Measurements from ENCODE around the gene C19orf73. TPM values are rescaled to one million over a fixed set of nuclear protein-coding genes. Genes with fewer than 3 reads are reported as not detected.
"Not testable (repeated sequence)": the region's sequence is repeated elsewhere in the genome, so short reads cannot be mapped to it uniquely, and the experiment has no call there.

The C19orf73 gene
- total RNA-seq, 1 experiment from 2014 or later = 5.5 TPM

- not testable (repeated sequence) for H3K27ac ChIP-seq (ENCODE audit: low read length); H3K9ac ChIP-seq (ENCODE audit: low read length); H3K4me3 ChIP-seq (ENCODE audit: low read length); H3K9me2 ChIP-seq (replicated peaks; ENCODE audit: insufficient read depth, low read length); H3K36me3 ChIP-seq (ENCODE audit: insufficient read depth, low read length); H3K4me2 ChIP-seq (ENCODE audit: low read depth, low read length, poor library complexity, severe bottlenecking); H3K27me3 ChIP-seq (ENCODE audit: low read length); H3K9me3 ChIP-seq (ENCODE audit: low read length); H3K4me1 ChIP-seq (ENCODE audit: low read length); H2AFZ ChIP-seq (ENCODE audit: low read length); H4K20me1 ChIP-seq (ENCODE audit: insufficient read depth, low read depth, low read length); H3K79me2 ChIP-seq (ENCODE audit: low read length)
- peak; percentile 62 for DNase-seq
Measured at GRCh38 chr19:49074869-49075268, 44.1 kb downstream of the C19orf73 start.

- H3K4me3 ChIP-seq (ENCODE audit: low read length) = no peak overlapping the region
- no peak overlapping the region for H3K9ac ChIP-seq (ENCODE audit: low read length)
- no peak overlapping the region for H3K27ac ChIP-seq (ENCODE audit: low read length)
Measured at GRCh38 chr19:49073514-49074378, 45.2 kb downstream of the C19orf73 start.

GRCh38 chr19:49071860-49072547 lies 46.9 kb downstream of the C19orf73 start:
- Histone ChIP-seq H3K4me3 (ENCODE audit: low read length) (no peak overlapping the region), H2AFZ (ENCODE audit: low read length) (no peak overlapping the region), H3K4me1 (ENCODE audit: low read length) (no peaks in the 10 kb centered on the region), H3K27ac (ENCODE audit: low read length) (no peak overlapping the region), H3K9me3 (ENCODE audit: low read length) (no peaks in the 10 kb centered on the region), H3K4me2 (ENCODE audit: low read depth, low read length, poor library complexity, severe bottlenecking) (no peak overlapping the region), H3K79me2 (ENCODE audit: low read length) (no peaks in the 10 kb centered on the region), H4K20me1 (ENCODE audit: insufficient read depth, low read depth, low read length) (no peaks in the 10 kb centered on the region), H3K9me2 (replicated peaks; ENCODE audit: insufficient read depth, low read length) (0 out of 2 replicates have a peak, but pooled peaks cover 5% of the 10 kb centered on the region), H3K36me3 (ENCODE audit: insufficient read depth, low read length) (no peaks in the 10 kb centered on the region), H3K27me3 (ENCODE audit: low read length) (no peaks in the 10 kb centered on the region), H3K9ac (ENCODE audit: low read length) (no peak overlapping the region)
- no peak for DNase-seq

More at GRCh38 chr19:49073514-49074378, 45.2 kb downstream of the C19orf73 start:
- Histone ChIP-seq H4K20me1 (ENCODE audit: insufficient read depth, low read depth, low read length) (no peaks in the 10 kb centered on the region), H3K4me1 (ENCODE audit: low read length) (no peaks in the 10 kb centered on the region), H3K9me3 (ENCODE audit: low read length) (no peaks in the 10 kb centered on the region), H2AFZ (ENCODE audit: low read length) (no peak overlapping the region), H3K27me3 (ENCODE audit: low read length) (no peaks in the 10 kb centered on the region), H3K9me2 (replicated peaks; ENCODE audit: insufficient read depth, low read length) (0 out of 2 replicates have a peak, but pooled peaks cover 5% of the 10 kb centered on the region), H3K36me3 (ENCODE audit: insufficient read depth, low read length) (no peaks in the 10 kb centered on the region), H3K79me2 (ENCODE audit: low read length) (no peaks in the 10 kb centered on the region), H3K4me2 (ENCODE audit: low read depth, low read length, poor library complexity, severe bottlenecking) (no peak overlapping the region)
- peak; percentile 56 for DNase-seq

GRCh38 chr19:49070416-49070815 lies 48.5 kb downstream of the C19orf73 start:
- no peaks in the 10 kb centered on the region for H3K36me3 ChIP-seq (ENCODE audit: insufficient read depth, low read length)
- no peaks in the 10 kb centered on the region for H3K79me2 ChIP-seq (ENCODE audit: low read length)
- H3K4me3 ChIP-seq (ENCODE audit: low read length) = no peak overlapping the region
- 0 out of 2 replicates have a peak, but pooled peaks cover 5% of the 10 kb centered on the region for H3K9me2 ChIP-seq (replicated peaks; ENCODE audit: insufficient read depth, low read length)
- no peaks in the 10 kb centered on the region for H3K9me3 ChIP-seq (ENCODE audit: low read length)
- H4K20me1 ChIP-seq (ENCODE audit: insufficient read depth, low read depth, low read length) = no peaks in the 10 kb centered on the region
- no peaks in the 10 kb centered on the region for H3K4me1 ChIP-seq (ENCODE audit: low read length)
- H3K9ac ChIP-seq (ENCODE audit: low read length) = no peak overlapping the region
- H2AFZ ChIP-seq (ENCODE audit: low read length) = no peak overlapping the region
- H3K27ac ChIP-seq (ENCODE audit: low read length) = no peak overlapping the region
- H3K4me2 ChIP-seq (ENCODE audit: low read depth, low read length, poor library complexity, severe bottlenecking) = no peak overlapping the region
- no peak for DNase-seq
- H3K27me3 ChIP-seq (ENCODE audit: low read length) = no peaks in the 10 kb centered on the region

- Histone ChIP-seq H3K36me3 (ENCODE audit: insufficient read depth, low read length) (no peaks in the 10 kb centered on the region), H3K4me1 (ENCODE audit: low read length) (no peaks in the 10 kb centered on the region), H3K27me3 (ENCODE audit: low read length) (no peaks in the 10 kb centered on the region), H4K20me1 (ENCODE audit: insufficient read depth, low read depth, low read length) (no peaks in the 10 kb centered on the region), H3K79me2 (ENCODE audit: low read length) (no peaks in the 10 kb centered on the region), H3K9ac (ENCODE audit: low read length) (no peak overlapping the region), H3K4me2 (ENCODE audit: low read depth, low read length, poor library complexity, severe bottlenecking) (no peak overlapping the region), H3K4me3 (ENCODE audit: low read length) (no peak overlapping the region), H2AFZ (ENCODE audit: low read length) (no peak overlapping the region), H3K27ac (ENCODE audit: low read length) (no peak overlapping the region), H3K9me2 (replicated peaks; ENCODE audit: insufficient read depth, low read length) (0 out of 2 replicates have a peak, but pooled peaks cover 5% of the 10 kb centered on the region), H3K9me3 (ENCODE audit: low read length) (no peaks in the 10 kb centered on the region)
- DNase-seq = no peak
Measured at GRCh38 chr19:49069026-49069425, 49.9 kb downstream of the C19orf73 start.

Small RNA genes lying within 50 kb of the gene (small RNA-seq; reads per million reads assigned to genes)
- gene RN7SL708P = not detected

Other genes with a start within 250 kb of the C19orf73 start
- 22.6 and 31.3 TPM in 2 replicates for gene PPP1R15A, start 246.7 kb downstream of the C19orf73 start, total RNA-seq (2014; rRNA removed; shearing (Covaris generic); ENCODE audit: low replicate concordance)
- gene TULP2, start 220.4 kb downstream of the C19orf73 start, total RNA-seq (2014; rRNA removed; shearing (Covaris generic); ENCODE audit: low replicate concordance) = not detected in 2 replicates
- 57.5 and 98.2 TPM in 2 replicates for gene NUCB1, start 218.8 kb downstream of the C19orf73 start, total RNA-seq (2014; rRNA removed; shearing (Covaris generic); ENCODE audit: low replicate concordance)
- 1.4 and 3.3 TPM in 2 replicates for gene DHDH, start 185.4 kb downstream of the C19orf73 start, total RNA-seq (2014; rRNA removed; shearing (Covaris generic); ENCODE audit: low replicate concordance)
- gene BAX, start 164.3 kb downstream of the C19orf73 start, total RNA-seq (2014; rRNA removed; shearing (Covaris generic); ENCODE audit: low replicate concordance) = 93.8 and 164 TPM in 2 replicates
- gene FTL, start 153.8 kb downstream of the C19orf73 start, total RNA-seq (2014; rRNA removed; shearing (Covaris generic); ENCODE audit: low replicate concordance) = 6,036 and 6,638 TPM in 2 replicates
- 39.0 and 42.6 TPM in 2 replicates for gene GYS1, start 125.8 kb downstream of the C19orf73 start, total RNA-seq (2014; rRNA removed; shearing (Covaris generic); ENCODE audit: low replicate concordance)
- 107 and 298 TPM in 2 replicates for gene RUVBL2, start 125.3 kb downstream of the C19orf73 start, total RNA-seq (2014; rRNA removed; shearing (Covaris generic); ENCODE audit: low replicate concordance)
- not detected in 2 replicates for gene LHB, start 102.1 kb downstream of the C19orf73 start, total RNA-seq (2014; rRNA removed; shearing (Covaris generic); ENCODE audit: low replicate concordance)
- gene CGB3, start 94.8 kb downstream of the C19orf73 start, total RNA-seq (2014; rRNA removed; shearing (Covaris generic); ENCODE audit: low replicate concordance) = not detected in 2 replicates
- gene CGB2, start 87.3 kb downstream of the C19orf73 start, total RNA-seq (2014; rRNA removed; shearing (Covaris generic); ENCODE audit: low replicate concordance) = not detected in 2 replicates
- gene CGB1, start 82.2 kb downstream of the C19orf73 start, total RNA-seq (2014; rRNA removed; shearing (Covaris generic); ENCODE audit: low replicate concordance) = not detected in 2 replicates
- gene CGB5, start 75.3 kb downstream of the C19orf73 start, total RNA-seq (2014; rRNA removed; shearing (Covaris generic); ENCODE audit: low replicate concordance) = not detected in 2 replicates
- gene CGB8, start 70.0 kb downstream of the C19orf73 start, total RNA-seq (2014; rRNA removed; shearing (Covaris generic); ENCODE audit: low replicate concordance) = not detected in 2 replicates
- not detected in 2 replicates for gene CGB7, start 61.4 kb downstream of the C19orf73 start, total RNA-seq (2014; rRNA removed; shearing (Covaris generic); ENCODE audit: low replicate concordance)
- gene NTF4, start 54.3 kb downstream of the C19orf73 start, total RNA-seq (2014; rRNA removed; shearing (Covaris generic); ENCODE audit: low replicate concordance) = not detected in 2 replicates
- not detected in 2 replicates for gene KCNA7, start 46.4 kb downstream of the C19orf73 start, total RNA-seq (2014; rRNA removed; shearing (Covaris generic); ENCODE audit: low replicate concordance)
- gene SNRNP70, start 33.7 kb downstream of the C19orf73 start, total RNA-seq (2014; rRNA removed; shearing (Covaris generic); ENCODE audit: low replicate concordance) = 420 and 646 TPM in 2 replicates
- 6.4 and 23.4 TPM in 2 replicates for gene LIN7B, start 4.8 kb downstream of the C19orf73 start, total RNA-seq (2014; rRNA removed; shearing (Covaris generic); ENCODE audit: low replicate concordance)
- gene PPFIA3, start 401 bp upstream of the C19orf73 start, total RNA-seq (2014; rRNA removed; shearing (Covaris generic); ENCODE audit: low replicate concordance) = 5.4 and 7.9 TPM in 2 replicates
- gene HRC, start 36.3 kb upstream of the C19orf73 start, total RNA-seq (2014; rRNA removed; shearing (Covaris generic); ENCODE audit: low replicate concordance) = not detected in 2 replicates
- not detected in 2 replicates for gene TRPM4, start 38.6 kb upstream of the C19orf73 start, total RNA-seq (2014; rRNA removed; shearing (Covaris generic); ENCODE audit: low replicate concordance)
- 16.9 and 42.6 TPM in 2 replicates for gene SLC6A16, start 206.0 kb upstream of the C19orf73 start, total RNA-seq (2014; rRNA removed; shearing (Covaris generic); ENCODE audit: low replicate concordance)
- gene CD37, start 216.3 kb upstream of the C19orf73 start, total RNA-seq (2014; rRNA removed; shearing (Covaris generic); ENCODE audit: low replicate concordance) = 975 and 1,210 TPM in 2 replicates
- gene TEAD2, start 243.3 kb upstream of the C19orf73 start, total RNA-seq (2014; rRNA removed; shearing (Covaris generic); ENCODE audit: low replicate concordance) = 2.9 and 5.5 TPM in 2 replicates
- gene DKKL1, start 244.7 kb upstream of the C19orf73 start, total RNA-seq (2014; rRNA removed; shearing (Covaris generic); ENCODE audit: low replicate concordance) = 1.2 TPM in 1 of 2 replicates, not detected in the other

Data from Karpas-422 (cell line).